GM12878 (cell line): Measurements from ENCODE around the gene GRIN2C. TPM values are rescaled to one million over a fixed set of nuclear protein-coding genes. Genes with fewer than 3 reads are reported as not detected.
"Not testable (repeated sequence)": the region's sequence is repeated elsewhere in the genome, so short reads cannot be mapped to it uniquely, and the experiment has no call there.

ENCODE experiments used
- ATAC-seq: fragments of 200-7000 bp; cut with Tn5 transposase; 3 replicates; pipeline ENCODE4 v1.9.1; 2020; ENCODE audit warnings: mild to moderate bottlenecking, moderate library complexity
- BruUV-seq: library from RNA; stranded (reverse); fragments of 400-500 nt; replicated peaks from 2 replicates; lab custom pipeline; 2021; lab: Mats Ljungman, UMichigan
- CTCF ChIA-PET: fragments of 300-600 bp; sonication (Branson Sonifier 250); formaldehyde crosslinking; extraction: SDS; loops from one replicate; lab custom pipeline; 2021; ENCODE audit warnings: inconsistent platforms; lab: Yijun Ruan, JAX
- POLR2A ChIA-PET: fragments of 350-600 bp; formaldehyde crosslinking; extraction: SDS; loops from one replicate; lab custom pipeline; 2021; ENCODE audit warnings: inconsistent platforms; lab: Charles Lee
- RAD21 ChIA-PET: fragments of 300-600 bp; sonication (Branson Sonifier 250); formaldehyde crosslinking; loops from one replicate; lab custom pipeline; 2023; ENCODE audit warnings: antibody characterized with exemption; ENCODE audit not compliant: unreplicated experiment; lab: Charles Lee
- SMC1A ChIA-PET: fragments of 300-600 bp; sonication (Branson Sonifier 250); formaldehyde crosslinking; loops from one replicate; lab custom pipeline; 2023; ENCODE audit not compliant: unreplicated experiment, uncharacterized antibody; lab: Charles Lee
- DNase-seq: peaks from one replicate; pipeline ENCODE4 v3.0.0-alpha.2; 2011; ENCODE audit warnings: low read depth, low spot score
- FAIRE-seq: peaks from 3 replicates; lab custom pipeline; 2011; peaks lifted over from hg19 to GRCh38; lab: Jason Lieb, UNC
- H2AFZ ChIP-seq: 2 replicates; pipeline ENCODE4 v1.6.0; 2011; ENCODE audit warnings: low read depth, low read length, control low read depth; ENCODE audit not compliant: control insufficient read depth
- H3K27ac ChIP-seq: 2 replicates; pipeline ENCODE4 v1.5.1; 2011; ENCODE audit warnings: control low read depth; ENCODE audit not compliant: control insufficient read depth, insufficient read depth
- H3K27me3 ChIP-seq, 2 experiments: replicated peaks in 1 of 2; 2 replicates each; pipeline versions ENCODE4 v1.6.0 to v1.6.1; 2011; ENCODE audit warnings: low read length in 1 of 2; ENCODE audit not compliant: control insufficient read depth in 2 of 2, insufficient read depth in 2 of 2
- H3K36me3 ChIP-seq, 2 experiments: 2 replicates each; pipeline ENCODE4 v1.5.1; 2011; ENCODE audit warnings: low read length in 1 of 2; ENCODE audit not compliant: control insufficient read depth in 2 of 2, insufficient read depth in 2 of 2
- H3K4me1 ChIP-seq: 2 replicates; pipeline ENCODE4 v1.6.1; 2011; ENCODE audit warnings: mild to moderate bottlenecking, low read length, moderate library complexity, mixed read lengths; ENCODE audit not compliant: control insufficient read depth, insufficient read depth
- H3K4me2 ChIP-seq: 2 replicates; pipeline ENCODE4 v1.6.0; 2011; ENCODE audit warnings: control low read depth; ENCODE audit not compliant: control insufficient read depth, insufficient read depth
- H3K4me3 ChIP-seq: fragments of 200-600 bp; sonication (generic); 2 replicates; pipeline ENCODE4 v1.5.1; 2016
- H3K79me2 ChIP-seq: 2 replicates; pipeline ENCODE4 v1.6.0; 2011; ENCODE audit warnings: low read length; ENCODE audit not compliant: control insufficient read depth, insufficient read depth
- H3K9ac ChIP-seq: 2 replicates; pipeline ENCODE4 v1.8.0; 2011; ENCODE audit warnings: low read length, control low read depth, mixed read lengths; ENCODE audit not compliant: control insufficient read depth, insufficient read depth
- H3K9me3 ChIP-seq: replicated peaks from 3 replicates; pipeline ENCODE4 v1.5.1; 2011; ENCODE audit warnings: mild to moderate bottlenecking, low read length; ENCODE audit not compliant: control insufficient read depth, insufficient read depth
- H4K20me1 ChIP-seq: 2 replicates; pipeline ENCODE4 v1.6.0; 2011; ENCODE audit not compliant: control insufficient read depth, insufficient read depth
- BACH1 ChIP-seq: fragments of 450-650 bp; IDR thresholded peaks from 2 replicates; pipeline ENCODE4 v1.6.1; 2017; ENCODE audit warnings: mild to moderate bottlenecking, borderline replicate concordance
- ETV6 ChIP-seq, 2 experiments: fragments of 450-650 bp in 1 of 2; IDR thresholded peaks in 1 of 2; conservative IDR thresholded peaks in 1 of 2; 2 replicates each; pipeline ENCODE4 v1.6.1; 2014; ENCODE audit warnings: antibody characterized with exemption in 1 of 2, borderline replicate concordance in 1 of 2, low read depth in 1 of 2, mild to moderate bottlenecking in 1 of 2, moderate library complexity in 1 of 2
- HDAC6 ChIP-seq: fragments of 200-600 bp; sonication (generic); IDR thresholded peaks from one replicate; pipeline ENCODE4 v1.8.0; 2017; ENCODE audit warnings: antibody characterized with exemption; ENCODE audit not compliant: unreplicated experiment
- MEF2A ChIP-seq: IDR thresholded peaks from 2 replicates; pipeline ENCODE4 v1.6.1; 2011; ENCODE audit warnings: low read depth, mild to moderate bottlenecking, low read length, moderate library complexity; ENCODE audit not compliant: insufficient read depth
- MLLT1 ChIP-seq: fragments of 450-650 bp; IDR thresholded peaks from 2 replicates; pipeline ENCODE4 v1.6.1; 2016; ENCODE audit warnings: mild to moderate bottlenecking
- MYB ChIP-seq: fragments of 150-350 bp; IDR thresholded peaks from 2 replicates; pipeline ENCODE4 v1.6.1; 2014; ENCODE audit warnings: mild to moderate bottlenecking, low read depth, low read length, borderline replicate concordance
- RAD21 ChIP-seq: IDR thresholded peaks from 2 replicates; pipeline ENCODE4 v1.6.1; 2011; ENCODE audit warnings: mild to moderate bottlenecking, low read depth, low read length, moderate library complexity; ENCODE audit not compliant: insufficient read depth
- SMARCA5 ChIP-seq: fragments of 450-650 bp; IDR thresholded peaks from 2 replicates; pipeline ENCODE4 v1.6.1; 2017; ENCODE audit warnings: mild to moderate bottlenecking
- SUZ12 ChIP-seq: fragments of 200-600 bp; sonication (generic); IDR thresholded peaks from one replicate; pipeline ENCODE4 v1.6.1; 2018; ENCODE audit warnings: antibody characterized with exemption, mild to moderate bottlenecking; ENCODE audit not compliant: unreplicated experiment
- ZNF24 ChIP-seq: fragments of 450-650 bp; IDR thresholded peaks from 2 replicates; pipeline ENCODE4 v1.6.1; 2017; ENCODE audit warnings: antibody characterized with exemption, mild to moderate bottlenecking
- ZNF622 ChIP-seq: fragments of 450-650 bp; IDR thresholded peaks from 2 replicates; pipeline ENCODE4 v1.6.1; 2017; ENCODE audit warnings: mild to moderate bottlenecking, inconsistent platforms
- WGBS: methylation state at CpG from one replicate; pipeline ENCODE4 v1.1.6; 2016; ENCODE audit warnings: low lambda C conversion rate; ENCODE audit not compliant: insufficient replicate concordance, insufficient coverage; ENCODE audit errors: missing lambda C conversion rate; 5-methylcytosine and 5-hydroxymethylcytosine counted together
- in situ Hi-C: fragments of 300-500 bp; cut with MboI; formaldehyde crosslinking; loops from 9 replicates; pipeline ENCODE4 v1.14.3; 2018; ENCODE audit warnings: mixed read lengths
- intact Hi-C: fragments of 100-400 bp; cut with micrococcal nuclease; formaldehyde crosslinking; loops from one replicate; pipeline ENCODE4 v1.14.2; 2022; ENCODE audit not compliant: unreplicated experiment
- polyA plus RNA-seq, 11 experiments: library from polyadenylated mRNA; depleted of rRNA in 4 of 11; unstranded in 6 of 11; stranded (reverse) in 5 of 11; fragments of >200 nt; fragmentation: Nextera tagmentation in 4 of 11; fragmentation: Illumina TruSeq in 1 of 11; extraction: Ambion mirVana in 4 of 11; extraction: Trizol in 1 of 11; gene quantifications; 1 replicate in 1 of 11; 2 replicates in 10 of 11; pipeline versions ENCODE4 v1.2.1 to v1.2.3, GENCODE V29; 2011 to 2016; ENCODE audit warnings: inconsistent platforms in 2 of 11, missing spikeins in 2 of 11, low read depth in 1 of 11
- total RNA-seq, 4 experiments: library from RNA; depleted of rRNA in 3 of 4; stranded (reverse); fragments of >200 nt in 3 of 4; fragmentation: Illumina TruSeq in 1 of 4; extraction: Trizol in 1 of 4; gene quantifications; 2 replicates each; pipeline versions ENCODE4 v1.2.1 to v1.2.3, GENCODE V29; 2013 to 2021
- TF ChIP-seq, protein P1 (sequence below): fragments of 450-650 bp; IDR thresholded peaks from 2 replicates; pipeline ENCODE4 v1.6.1; 2014; ENCODE audit warnings: mild to moderate bottlenecking
- TF ChIP-seq, protein P2 (sequence below): IDR thresholded peaks from 2 replicates; pipeline ENCODE4 v1.6.1; 2011; ENCODE audit warnings: borderline replicate concordance, low read depth, mild to moderate bottlenecking, moderate library complexity, mixed read lengths, low read length; ENCODE audit not compliant: insufficient read depth; ENCODE audit errors: extremely low read length

GRIN2C gene
- total and polyA plus RNA-seq, 10 of the 15 experiments (the other 5 are each of a cell fraction or from before 2014, with no cell fraction given) = 0.01 to 0.20 (median 0.11) TPM; not detected in 2

DNA sequence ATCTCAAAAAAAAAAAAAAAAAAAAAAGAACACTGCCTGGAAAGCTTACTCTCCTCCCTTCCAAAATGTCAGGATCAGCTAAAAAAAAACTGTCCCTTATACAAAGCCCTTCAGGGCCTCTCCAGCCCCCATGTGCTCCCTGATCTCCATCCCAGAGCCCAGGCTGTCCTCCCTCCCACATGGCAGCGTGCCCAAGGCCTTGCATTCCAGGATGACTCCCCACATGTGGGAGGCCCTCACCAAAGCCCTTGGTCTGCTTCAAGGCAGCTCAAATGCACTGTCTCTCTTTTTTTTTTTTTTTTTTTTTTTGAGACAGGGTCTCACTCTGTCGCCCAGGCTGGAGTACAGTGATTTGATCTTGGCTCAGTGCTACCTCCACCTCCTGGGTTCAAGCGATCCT lies 10.8 kb upstream of the GRIN2C start:
- Histone ChIP-seq H3K9ac (no peak overlapping the region), H3K36me3 (no peaks in the 10 kb centered on the region; a peak in 3 of 4 replicates), H3K27me3 (no peaks in the 10 kb centered on the region), H3K9me3 (no peaks in the 10 kb centered on the region), H3K4me2 (no peak overlapping the region), H3K79me2 (peaks cover 16% of the 10 kb centered on the region), H3K4me3 (no peak overlapping the region), H3K4me1 (peaks cover 17% of the 10 kb centered on the region), H4K20me1 (no peaks in the 10 kb centered on the region), H3K27ac (no peak overlapping the region), H2AFZ (no peak overlapping the region)
- WGBS = 94% methylated on average over 2 of the region's 3 CpGs
- ChIA-PET CTCF (interaction anchor here (0.8 to 1.4 kb wide), 5 partner anchors 8 to 134 kb away, joined by 3 to 8 read pairs (median 3); no protein-coding TSS in a partner anchor), RAD21 (interaction anchor here (0.9 kb wide), 1 partner anchor 213 kb away, joined by 3 read pairs; no protein-coding TSS in a partner anchor), SMC1A (interaction anchor here (1.1 kb wide), 1 partner anchor 90 kb away, joined by 3 read pairs; no protein-coding TSS in a partner anchor), POLR2A (interaction anchor here (0.6 to 1.5 kb wide), 3 partner anchors 124 to 606 kb away, joined by 3 read pairs; no protein-coding TSS in a partner anchor)
- no TSS peak for BruUV-seq
- no peak for DNase-seq
- FAIRE-seq = no peak
- ATAC-seq = no peak
- TF ChIP-seq, protein P1, sequence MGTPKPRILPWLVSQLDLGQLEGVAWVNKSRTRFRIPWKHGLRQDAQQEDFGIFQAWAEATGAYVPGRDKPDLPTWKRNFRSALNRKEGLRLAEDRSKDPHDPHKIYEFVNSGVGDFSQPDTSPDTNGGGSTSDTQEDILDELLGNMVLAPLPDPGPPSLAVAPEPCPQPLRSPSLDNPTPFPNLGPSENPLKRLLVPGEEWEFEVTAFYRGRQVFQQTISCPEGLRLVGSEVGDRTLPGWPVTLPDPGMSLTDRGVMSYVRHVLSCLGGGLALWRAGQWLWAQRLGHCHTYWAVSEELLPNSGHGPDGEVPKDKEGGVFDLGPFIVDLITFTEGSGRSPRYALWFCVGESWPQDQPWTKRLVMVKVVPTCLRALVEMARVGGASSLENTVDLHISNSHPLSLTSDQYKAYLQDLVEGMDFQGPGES = no peak
- no peak for TF ChIP-seq SMARCA5
- no peak for TF ChIP-seq ZNF24
- TF ChIP-seq ZNF622 = no peak
- TF ChIP-seq, protein P2, sequence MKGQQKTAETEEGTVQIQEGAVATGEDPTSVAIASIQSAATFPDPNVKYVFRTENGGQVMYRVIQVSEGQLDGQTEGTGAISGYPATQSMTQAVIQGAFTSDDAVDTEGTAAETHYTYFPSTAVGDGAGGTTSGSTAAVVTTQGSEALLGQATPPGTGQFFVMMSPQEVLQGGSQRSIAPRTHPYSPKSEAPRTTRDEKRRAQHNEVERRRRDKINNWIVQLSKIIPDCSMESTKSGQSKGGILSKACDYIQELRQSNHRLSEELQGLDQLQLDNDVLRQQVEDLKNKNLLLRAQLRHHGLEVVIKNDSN = no peak
- TF ChIP-seq SUZ12 = no peak
- TF ChIP-seq MYB = no peak
- no peak for TF ChIP-seq RAD21
- no peak for TF ChIP-seq BACH1
- no peak for TF ChIP-seq HDAC6
- TF ChIP-seq ETV6 (conservative IDR thresholded peaks at IDR 0.05 in 1 of 2, IDR thresholded peaks at IDR 0.05 in 1 of 2; ENCODE audit: borderline replicate concordance in 1 of 2, low read depth in 1 of 2) = no peak
- TF ChIP-seq MLLT1 = no peak
- TF ChIP-seq MEF2A = no peak
- in situ Hi-C loops = no loop called here
- intact Hi-C loops = no loop called here

- DNase-seq, in situ Hi-C loops, H4K20me1 ChIP-seq, H3K27ac ChIP-seq, H3K4me3 ChIP-seq, H3K36me3 ChIP-seq, H3K4me2 ChIP-seq, RAD21 ChIA-PET, H3K9ac ChIP-seq, intact Hi-C loops, H3K9me3 ChIP-seq, FAIRE-seq, H3K27me3 ChIP-seq, BruUV-seq, H2AFZ ChIP-seq, ATAC-seq: not testable (repeated sequence)
- H3K4me1 ChIP-seq = peaks cover 18% of the 10 kb centered on the region
- peaks cover 16% of the 10 kb centered on the region for H3K79me2 ChIP-seq
- ChIA-PET POLR2A (interaction anchor here (0.6 to 1.5 kb wide), 4 partner anchors 94 to 607 kb away, joined by 3 read pairs; partner anchors contain the start of gene NAT9), CTCF (interaction anchor here (0.8 to 1.4 kb wide), 6 partner anchors 8 to 134 kb away, joined by 3 to 8 read pairs (median 3); no protein-coding TSS in a partner anchor), SMC1A (interaction anchor here (1.1 kb wide), 2 partner anchors 12 to 91 kb away, joined by 3 read pairs; no protein-coding TSS in a partner anchor)
- 86% methylated on average over 9 of the region's 9 CpGs for WGBS
These were observed 10.3 kb upstream of the GRIN2C start for GRCh38 chr17:74870028-74870427.
